Kidney (tissue), 14 donors: ENCODE results near the gene NPEPL1. TPM values are rescaled to one million over a fixed set of nuclear protein-coding genes. Genes with fewer than 3 reads are reported as not detected.

Experiments
- DNase-seq, 5 donors: peaks; one replicate each; pipeline ENCODE4 v3.0.0-alpha.2; 2013 to 2020
- FAIRE-seq: peaks from 2 replicates; lab custom pipeline; 2012; peaks lifted over from hg19 to GRCh38; lab: Jason Lieb, UNC
- H3K27ac ChIP-seq, 2 donors: one replicate each; pipeline ENCODE4 v1.7.0; 2013; ENCODE audit warnings: low read depth in 2 of 2, low read length in 2 of 2, inconsistent platforms in 1 of 2
- H3K27me3 ChIP-seq: one replicate; pipeline ENCODE4 v1.7.1; 2013; ENCODE audit warnings: low read length, inconsistent platforms; ENCODE audit not compliant: control insufficient read depth, insufficient read depth
- H3K36me3 ChIP-seq, 3 donors: one replicate each; pipeline versions ENCODE4 v1.7.0 to v1.7.1; 2013; ENCODE audit warnings: low read length in 3 of 3, control low read depth in 1 of 3, inconsistent platforms in 1 of 3; ENCODE audit not compliant: insufficient read depth in 3 of 3, control insufficient read depth in 2 of 3
- H3K4me1 ChIP-seq, 3 donors: one replicate each; pipeline versions ENCODE4 v1.7.0 to v1.7.1; 2013; ENCODE audit warnings: low read length in 3 of 3, inconsistent platforms in 1 of 3, low read depth in 1 of 3; ENCODE audit not compliant: control insufficient read depth in 2 of 3, insufficient read depth in 2 of 3
- H3K4me3 ChIP-seq, 3 donors: one replicate each; pipeline versions ENCODE4 v1.7.0 to v1.8.1; 2013; ENCODE audit warnings: low read length in 3 of 3, control low read depth in 1 of 3, inconsistent platforms in 1 of 3
- H3K9ac ChIP-seq, 3 donors: one replicate each; pipeline versions ENCODE4 v1.7.0 to v1.7.1; 2013; ENCODE audit warnings: low read length in 3 of 3, control low read depth in 1 of 3, inconsistent platforms in 1 of 3
- H3K9me3 ChIP-seq, 3 donors: one replicate each; pipeline versions ENCODE4 v1.7.0 to v1.7.1; 2013; ENCODE audit warnings: low read length in 3 of 3, control low read depth in 1 of 3, inconsistent platforms in 1 of 3; ENCODE audit not compliant: control insufficient read depth in 2 of 3, insufficient read depth in 1 of 3
- CTCF ChIP-seq: IDR thresholded peaks from 3 replicates; pipeline ENCODE4 v1.5.1; 2012; ENCODE audit warnings: mild to moderate bottlenecking, moderate library complexity, borderline replicate concordance; ENCODE audit not compliant: insufficient read depth; ENCODE audit errors: extremely low read depth
- intact Hi-C: fragments of 100-400 bp; cut with DNase I; formaldehyde crosslinking; loops from one replicate; pipeline ENCODE4 v1.11.1; 2022
- polyA plus RNA-seq: library from polyadenylated mRNA; stranded (reverse); fragments of 350-450 nt; fragmentation: Illumina TruSeq; extraction: RNeasy Lipid Tissue Mini Kit (QIAGEN cat#74804); gene quantifications from one replicate; pipeline ENCODE4 v1.2.3, GENCODE V29; 2014; ENCODE audit warnings: low read depth, low replicate concordance; ENCODE audit not compliant: insufficient read depth
- total RNA-seq: library from RNA; stranded (reverse); fragmentation: NEBNext Ultra II Directional; extraction: Animal tissue kit (Norgen Biotek cat#: 25700); gene quantifications from one replicate; pipeline ENCODE4 v1.2.1, GENCODE V29; 2021
- donor health status: control.
- donor health status: control.
- donor health status: control.
- donor health status: control.
- donor health status: control.
- donor health status: DM: yes; HTN: yes; CAD: no.
- donor health status: Normal renal cell carcinoma (clear cell type).

NPEPL1 gene
- total and polyA plus RNA-seq, 2 donors from 2014 or later = 39.7 to 60.2 TPM

- H3K27ac ChIP-seq = no peak overlapping the region
- DNase-seq (peak in 1 of 5 donors; percentile 34), FAIRE-seq (no peak)
- no peak overlapping the region for H3K9ac ChIP-seq
- no peak overlapping the region for H3K4me3 ChIP-seq
- no peaks in the 10 kb centered on the region for H3K36me3 ChIP-seq
- no peaks in the 10 kb centered on the region for H3K9me3 ChIP-seq
- no peaks in the 10 kb centered on the region for H3K4me1 ChIP-seq
- H3K27me3 ChIP-seq = no peaks in the 10 kb centered on the region
- intact Hi-C loops = no loop called here
- TF ChIP-seq CTCF = no peak
Measured at GRCh38 chr20:58753922-58754551, 61.4 kb downstream of the NPEPL1 start.

- Histone ChIP-seq H3K36me3 (no peaks in the 10 kb centered on the region), H3K9ac (no peak overlapping the region), H3K9me3 (no peaks in the 10 kb centered on the region), H3K27me3 (no peaks in the 10 kb centered on the region), H3K27ac (no peak overlapping the region), H3K4me1 (no peaks in the 10 kb centered on the region), H3K4me3 (no peak overlapping the region)
- intact Hi-C loops = no loop called here
- TF ChIP-seq CTCF = no peak
- DNase-seq (no peak), FAIRE-seq (no peak)
Measured at GRCh38 chr20:58754584-58754983, 62.0 kb downstream of the NPEPL1 start.

GRCh38 chr20:58755062-58755697, 62.6 kb downstream of the NPEPL1 start:
- Histone ChIP-seq H3K9me3 (no peaks in the 10 kb centered on the region), H3K36me3 (no peaks in the 10 kb centered on the region), H3K9ac (no peak overlapping the region), H3K27me3 (no peaks in the 10 kb centered on the region), H3K27ac (no peak overlapping the region), H3K4me1 (no peaks in the 10 kb centered on the region), H3K4me3 (no peak overlapping the region)
- TF ChIP-seq CTCF = no peak
- intact Hi-C loops = no loop called here
- DNase-seq = no peak
- FAIRE-seq = no peak
